ENCODE measurements around the gene KCNK7. TPM values are rescaled to one million over a fixed set of nuclear protein-coding genes. Genes with fewer than 3 reads are reported as not detected.

KCNK7 gene
- total RNA-seq, 1 donor from 2014 or later = 0.69 TPM

- H3K4me1 Mint-ChIP-seq (ENCODE audit: low read depth, unreplicated experiment) = peaks cover 5% of the 10 kb centered on the region
- peaks cover 48% of the 10 kb centered on the region for H3K27me3 Mint-ChIP-seq (ENCODE audit: unreplicated experiment)
Measured at GRCh38 chr11:65546217-65546958, 49.2 kb downstream of the KCNK7 start.

GRCh38 chr11:65545853-65546216 is 49.8 kb downstream of the KCNK7 start:
- TF ChIP-seq CTCF (IDR thresholded peaks at IDR 0.05; ENCODE audit: partially characterized antibody, unreplicated experiment) = no peak
- no peak overlapping the region for H3K27ac Mint-ChIP-seq (ENCODE audit: unreplicated experiment)
- H3K4me1 Mint-ChIP-seq (ENCODE audit: low read depth, unreplicated experiment) = peaks cover 5% of the 10 kb centered on the region
- H3K27me3 Mint-ChIP-seq (ENCODE audit: unreplicated experiment) = peaks cover 49% of the 10 kb centered on the region
- H3K36me3 Mint-ChIP-seq (ENCODE audit: unreplicated experiment) = no peaks in the 10 kb centered on the region
- H3K9me3 Mint-ChIP-seq (ENCODE audit: unreplicated experiment) = peaks cover 18% of the 10 kb centered on the region
- peak overlapping the region; percentile 68 for H3K4me3 Mint-ChIP-seq (ENCODE audit: unreplicated experiment)
- DNase-seq = no peak

More at GRCh38 chr11:65546217-65546958, 49.2 kb downstream of the KCNK7 start:
- peak; percentile 91 for DNase-seq
- H3K27ac Mint-ChIP-seq (ENCODE audit: unreplicated experiment) = no peak overlapping the region
- H3K9me3 Mint-ChIP-seq (ENCODE audit: unreplicated experiment) = peaks cover 19% of the 10 kb centered on the region
- peak overlapping the region; percentile 68 for H3K4me3 Mint-ChIP-seq (ENCODE audit: unreplicated experiment)
- no peak for TF ChIP-seq CTCF (IDR thresholded peaks at IDR 0.05; ENCODE audit: partially characterized antibody, unreplicated experiment)
- no peaks in the 10 kb centered on the region for H3K36me3 Mint-ChIP-seq (ENCODE audit: unreplicated experiment)

Small RNA genes within 50 kb of the gene (microRNA-seq; reads per million reads assigned to microRNA genes)
- 1.5 reads per million, percentile 6 among the genes with 10 or more reads in this experiment for gene MIR4690 (ENCODE audit: unreplicated experiment)

Other genes starting within 250 kb of the KCNK7 start
- 3.8 TPM for gene TIGD3, start 241.0 kb downstream of the KCNK7 start, total RNA-seq (ENCODE audit: unreplicated experiment)
- gene SLC25A45, start 213.2 kb downstream of the KCNK7 start, total RNA-seq (ENCODE audit: unreplicated experiment) = 0.25 TPM
- 11.1 TPM for gene FRMD8, start 209.2 kb downstream of the KCNK7 start, total RNA-seq (ENCODE audit: unreplicated experiment)
- gene NEAT1, start 173.0 kb downstream of the KCNK7 start, total RNA-seq (ENCODE audit: unreplicated experiment) = 107 TPM
- gene MALAT1, start 96.8 kb downstream of the KCNK7 start, total RNA-seq (ENCODE audit: unreplicated experiment) = 18,218 TPM
- gene SCYL1, start 70.7 kb downstream of the KCNK7 start, total RNA-seq (ENCODE audit: unreplicated experiment) = 80.0 TPM
- 2.5 TPM for gene LTBP3, start 37.4 kb downstream of the KCNK7 start, total RNA-seq (ENCODE audit: unreplicated experiment)
- 37.9 TPM for gene ZNRD2, start 25.3 kb downstream of the KCNK7 start, total RNA-seq (ENCODE audit: unreplicated experiment)
- 184 TPM for gene FAM89B, start 23.3 kb downstream of the KCNK7 start, total RNA-seq (ENCODE audit: unreplicated experiment)
- gene EHBP1L1, start 19.7 kb downstream of the KCNK7 start, total RNA-seq (ENCODE audit: unreplicated experiment) = 14.2 TPM
- gene MAP3K11, start 18.4 kb upstream of the KCNK7 start, total RNA-seq (ENCODE audit: unreplicated experiment) = 58.6 TPM
- gene PCNX3, start 20.0 kb upstream of the KCNK7 start, total RNA-seq (ENCODE audit: unreplicated experiment) = 43.3 TPM
- gene SIPA1, start 42.3 kb upstream of the KCNK7 start, total RNA-seq (ENCODE audit: unreplicated experiment) = 21.4 TPM
- 61.2 TPM for gene RELA, start 67.1 kb upstream of the KCNK7 start, total RNA-seq (ENCODE audit: unreplicated experiment)
- 71.3 TPM for gene KAT5, start 116.5 kb upstream of the KCNK7 start, total RNA-seq (ENCODE audit: unreplicated experiment)
- 42.9 TPM for gene RNASEH2C, start 125.0 kb upstream of the KCNK7 start, total RNA-seq (ENCODE audit: unreplicated experiment)
- 13.2 TPM for gene AP5B1, start 185.2 kb upstream of the KCNK7 start, total RNA-seq (ENCODE audit: unreplicated experiment)
- not detected for gene OVOL1, start 191.3 kb upstream of the KCNK7 start, total RNA-seq (ENCODE audit: unreplicated experiment)
- 14.7 TPM for gene SNX32, start 238.2 kb upstream of the KCNK7 start, total RNA-seq (ENCODE audit: unreplicated experiment)

All from glutamatergic neuron (in vitro differentiated cells).